CD4-positive, alpha-beta T cell (primary cell): Measurements from ENCODE around the gene C22orf39. TPM values are rescaled to one million over a fixed set of nuclear protein-coding genes. Genes with fewer than 3 reads are reported as not detected.

ENCODE experiments used
- ATAC-seq: fragments of 200-7000 bp; cut with Tn5 transposase; one replicate; pipeline ENCODE4 v1.10.0; 2022; ENCODE audit warnings: mild to moderate bottlenecking; ENCODE audit not compliant: poor library complexity
- CTCF ChIA-PET: fragments of 350-600 bp; sonication (Branson Sonifier 250); formaldehyde crosslinking; loops from one replicate; lab custom pipeline; 2021; ENCODE audit warnings: antibody characterized with exemption, inconsistent platforms; lab: Charles Lee
- POLR2A ChIA-PET: fragments of 350-600 bp; sonication (Branson Sonifier 250); formaldehyde crosslinking; loops from one replicate; lab custom pipeline; 2021; ENCODE audit warnings: antibody characterized with exemption, inconsistent platforms; lab: Charles Lee
- DNase-seq, 14 experiments: peaks; one replicate each; pipeline ENCODE4 v3.0.0-alpha.2; 2013 to 2020; ENCODE audit warnings: mixed read lengths in 2 of 14
- H3K27ac ChIP-seq, 2 donors: one replicate each; pipeline versions ENCODE4 v1.5.1 to v1.7.0; 2013; ENCODE audit warnings: low read length in 2 of 2, low read depth in 1 of 2, mild to moderate bottlenecking in 1 of 2
- H3K27me3 ChIP-seq, 2 experiments: 1 replicate in 1 of 2; 2 replicates in 1 of 2; pipeline versions ENCODE4 v1.6.1 to v1.7.0; 2013; ENCODE audit warnings: low read length in 2 of 2, control low read depth in 1 of 2, mild to moderate bottlenecking in 1 of 2, moderate library complexity in 1 of 2; ENCODE audit not compliant: insufficient read depth in 2 of 2, control insufficient read depth in 1 of 2
- H3K36me3 ChIP-seq: one replicate; pipeline ENCODE4 v1.6.1; 2013; ENCODE audit warnings: low read length, control low read depth; ENCODE audit not compliant: insufficient read depth
- H3K4me1 ChIP-seq: one replicate; pipeline ENCODE4 v1.6.1; 2013; ENCODE audit warnings: low read length, control low read depth; ENCODE audit not compliant: insufficient read depth
- H3K4me3 ChIP-seq: one replicate; pipeline ENCODE4 v1.5.1; 2013; ENCODE audit warnings: mild to moderate bottlenecking, low read length, moderate library complexity
- H3K9me3 ChIP-seq, 2 experiments: 1 replicate in 1 of 2; 2 replicates in 1 of 2; pipeline versions ENCODE4 v1.6.1 to v1.7.0; 2013; ENCODE audit warnings: low read length in 2 of 2, mild to moderate bottlenecking in 2 of 2, control low read depth in 1 of 2, moderate library complexity in 1 of 2; ENCODE audit not compliant: control insufficient read depth in 1 of 2, insufficient read depth in 1 of 2
- H3K27ac Mint-ChIP-seq: one replicate; pipeline ENCODE4 v1.8.0; 2020; ENCODE audit warnings: mixed read lengths
- H3K27me3 Mint-ChIP-seq: one replicate; pipeline ENCODE4 v1.8.0; 2021; ENCODE audit warnings: mixed read lengths
- H3K36me3 Mint-ChIP-seq: one replicate; pipeline ENCODE4 v1.8.0; 2021; ENCODE audit warnings: low read depth, mixed read lengths
- H3K4me1 Mint-ChIP-seq: one replicate; pipeline ENCODE4 v1.8.0; 2021; ENCODE audit warnings: low read depth, mixed read lengths
- H3K4me3 Mint-ChIP-seq: one replicate; pipeline ENCODE4 v1.8.0; 2020; ENCODE audit warnings: mild to moderate bottlenecking, mixed read lengths
- H3K9me3 Mint-ChIP-seq: one replicate; pipeline ENCODE4 v1.8.0; 2020; ENCODE audit warnings: mixed read lengths
- CTCF ChIP-seq: fragments of 200-600 bp; IDR thresholded peaks from one replicate; pipeline ENCODE4 v1.8.0; 2022; ENCODE audit warnings: antibody characterized with exemption, mild to moderate bottlenecking
- intact Hi-C, 2 experiments: fragments of 100-400 bp; cut with DNase I in 1 of 2; cut with micrococcal nuclease in 1 of 2; formaldehyde crosslinking; loops; one replicate each; pipeline versions ENCODE4 v1.15.1 to v1.9.0; 2023 to 2025; cut with DNase I, micrococcal nuclease
- total RNA-seq, 174 experiments: library from RNA in 2 of 174; stranded (reverse) in 2 of 174; gene quantifications; one replicate each; pipeline ENCODE4 v1.2.3 and lab custom pipeline; 2021 to 2026

The C22orf39 gene
- total RNA-seq, 2 experiments from 2014 or later, result 30.2 to 32.6 TPM

- intact Hi-C loops, result loop anchor here (5.0 to 10.0 kb wide), 3 partner anchors 267 to 345 kb away; partner anchors contain the start of gene ESS2 (in 1 of the 2)
- Histone ChIP-seq H3K36me3 (peaks cover 43% of the 10 kb centered on the region), H3K27me3 (no peaks in the 10 kb centered on the region), H3K4me3 (no peak overlapping the region), H3K4me1 (peaks cover 33% of the 10 kb centered on the region), H3K9me3 (no peaks in the 10 kb centered on the region), H3K27ac (no peak overlapping the region)
- POLR2A ChIA-PET, result no interaction called here
- Mint-ChIP-seq H3K27ac (peak overlapping the region; percentile 91), H3K4me3 (no peak overlapping the region), H3K4me1 (peaks cover 38% of the 10 kb centered on the region), H3K27me3 (no peaks in the 10 kb centered on the region), H3K9me3 (no peaks in the 10 kb centered on the region), H3K36me3 (peaks cover 70% of the 10 kb centered on the region)
- ATAC-seq (no peak), DNase-seq (no peak)
- no peak for TF ChIP-seq CTCF
- CTCF ChIA-PET, result no interaction called here
Observed at GRCh38 chr22:19449422-19449767, 1.9 kb upstream of the C22orf39 start.

- DNase-seq (peak in 1 of 14 experiments; percentile 18), ATAC-seq (no peak)
- Mint-ChIP-seq H3K4me1 (peaks cover 41% of the 10 kb centered on the region), H3K27me3 (no peaks in the 10 kb centered on the region), H3K36me3 (peaks cover 68% of the 10 kb centered on the region), H3K9me3 (no peaks in the 10 kb centered on the region), H3K27ac (peak overlapping the region; percentile 91), H3K4me3 (peak overlapping the region; percentile 62)
- H3K4me3 ChIP-seq, result no peak overlapping the region
- no peak for TF ChIP-seq CTCF
- POLR2A ChIA-PET, result interaction anchor here (1.2 to 8.2 kb wide), 4 partner anchors 16 to 305 kb away, joined by 3 to 94 read pairs (median 15); partner anchors contain the start of genes CDC45, ESS2, HIRA and MRPL40
- CTCF ChIA-PET, result no interaction called here
- peaks cover 43% of the 10 kb centered on the region for H3K36me3 ChIP-seq
- H3K27ac ChIP-seq, result peak overlapping the region; percentile 82 to 85
- no peaks in the 10 kb centered on the region for H3K9me3 ChIP-seq
- H3K27me3 ChIP-seq, result no peaks in the 10 kb centered on the region
- H3K4me1 ChIP-seq, result peaks cover 35% of the 10 kb centered on the region
- intact Hi-C loops, result loop anchor here (1.0 to 10.0 kb wide), 4 partner anchors 25 to 344 kb away; partner anchors contain the start of gene ESS2 (in 1 of the 2)
Observed at GRCh38 chr22:19448739-19449421, 1.4 kb upstream of the C22orf39 start.

- CTCF ChIA-PET, result interaction anchor here (0.8 to 1.6 kb wide), 4 partner anchors 15 to 269 kb away, joined by 3 to 5 read pairs (median 4); no protein-coding TSS in a partner anchor
- DNase-seq (peak in 4 of 14 experiments; percentile 3 to 75 (median 33)), ATAC-seq (peak; percentile 11)
- no peak for TF ChIP-seq CTCF
- POLR2A ChIA-PET, result interaction anchor here (0.6 to 8.2 kb wide), 9 partner anchors 15 to 494 kb away, joined by 3 to 94 read pairs (median 6); partner anchors contain the start of genes CDC45, COMT, ESS2 and HIRA
- Mint-ChIP-seq H3K4me1 (peaks cover 47% of the 10 kb centered on the region), H3K36me3 (peaks cover 66% of the 10 kb centered on the region), H3K4me3 (peak overlapping the region; percentile 93), H3K27me3 (no peaks in the 10 kb centered on the region), H3K9me3 (no peaks in the 10 kb centered on the region), H3K27ac (peak overlapping the region; percentile 91)
- Histone ChIP-seq H3K4me1 (peaks cover 38% of the 10 kb centered on the region), H3K36me3 (peaks cover 43% of the 10 kb centered on the region), H3K27me3 (no peaks in the 10 kb centered on the region), H3K9me3 (no peaks in the 10 kb centered on the region), H3K4me3 (peak overlapping the region; percentile 88), H3K27ac (peak overlapping the region; percentile 82 to 85)
- intact Hi-C loops, result loop anchor here (1.0 to 10.0 kb wide), 4 partner anchors 26 to 343 kb away; partner anchors contain the start of gene ESS2 (in 1 of the 2)
Observed at GRCh38 chr22:19448076-19448607, 631 bp upstream of the C22orf39 start.
